SK-N-SH (cell line): ENCODE measurements around the gene CENPN. TPM values are rescaled to one million over a fixed set of nuclear protein-coding genes. Genes with fewer than 3 reads are reported as not detected.

Experiments
- CTCF ChIA-PET: fragments of 300-600, 350-600 bp; formaldehyde crosslinking; extraction: SDS; loops from one replicate; lab custom pipeline; 2021; lab: Yijun Ruan, JAX
- POLR2A ChIA-PET: fragments of 350-600 bp; sonication (Branson Sonifier 250); formaldehyde crosslinking; extraction: SDS; loops from one replicate; lab custom pipeline; 2020; ENCODE audit warnings: antibody characterized with exemption, inconsistent platforms; lab: Yijun Ruan, JAX
- DNase-seq: peaks from one replicate; pipeline ENCODE4 v3.0.0; 2012
- H2AFZ ChIP-seq: fragments of 200-600 bp; sonication (generic); 2 replicates; pipeline ENCODE4 v1.8.1; 2016; ENCODE audit warnings: antibody characterized with exemption, mild to moderate bottlenecking, low read depth
- H3F3A ChIP-seq: fragments of 200-600 bp; sonication (generic); replicated peaks from 2 replicates; pipeline ENCODE3; 2016; ENCODE audit warnings: antibody characterized with exemption, mild to moderate bottlenecking; ENCODE audit not compliant: insufficient read depth
- H3K27ac ChIP-seq, 2 experiments: fragments of 200-500 bp in 1 of 2; fragments of 200-600 bp in 1 of 2; sonication (Bioruptor generic) in 1 of 2; sonication (generic), shearing (Covaris generic) in 1 of 2; 2 replicates each; pipeline versions ENCODE4 v1.5.1 to v1.6.1; 2014 to 2016; ENCODE audit warnings: low read depth in 2 of 2, inconsistent platforms in 1 of 2, low read length in 1 of 2, mild to moderate bottlenecking in 1 of 2, mixed read lengths in 1 of 2
- H3K27me3 ChIP-seq: fragments of 200-600 bp; sonication (generic), shearing (Covaris generic); 2 replicates; pipeline ENCODE4 v1.6.1; 2016; ENCODE audit warnings: mixed run types; ENCODE audit not compliant: insufficient read depth
- H3K36me3 ChIP-seq, 2 experiments: fragments of 200-500 bp in 1 of 2; fragments of 200-600 bp in 1 of 2; sonication (Bioruptor generic) in 1 of 2; sonication (generic) in 1 of 2; replicated peaks in 1 of 2; 2 replicates each; pipeline versions ENCODE3 to v1.5.1; 2014 to 2016; ENCODE audit warnings: low read length in 1 of 2, mild to moderate bottlenecking in 1 of 2; ENCODE audit not compliant: insufficient read depth in 2 of 2, control insufficient read depth in 1 of 2
- H3K4me1 ChIP-seq, 2 experiments: fragments of 200-500 bp in 1 of 2; fragments of 200-600 bp in 1 of 2; sonication (Bioruptor generic) in 1 of 2; sonication (generic), shearing (Covaris generic) in 1 of 2; 2 replicates each; pipeline versions ENCODE4 v1.5.1 to v1.6.1; 2014 to 2016; ENCODE audit warnings: low read depth in 1 of 2, low read length in 1 of 2, mixed run types in 1 of 2; ENCODE audit not compliant: insufficient read depth in 2 of 2, control insufficient read depth in 1 of 2
- H3K4me2 ChIP-seq: fragments of 200-600 bp; sonication (generic), shearing (Covaris generic); 2 replicates; pipeline ENCODE4 v1.6.1; 2017; ENCODE audit warnings: mixed run types
- H3K4me3 ChIP-seq, 2 experiments: fragments of 200-500 bp in 1 of 2; fragments of 200-600 bp in 1 of 2; sonication (Bioruptor generic) in 1 of 2; sonication (generic), shearing (Covaris generic) in 1 of 2; 2 replicates each; pipeline versions ENCODE4 v1.5.1 to v1.8.1; 2014 to 2016; ENCODE audit warnings: low read depth in 2 of 2, inconsistent platforms in 1 of 2, low read length in 1 of 2, mild to moderate bottlenecking in 1 of 2, mixed read lengths in 1 of 2, moderate library complexity in 1 of 2
- H3K79me2 ChIP-seq: fragments of 200-600 bp; sonication (generic); 2 replicates; pipeline ENCODE4 v1.8.1; 2017; ENCODE audit warnings: mild to moderate bottlenecking; ENCODE audit not compliant: insufficient read depth
- H3K9ac ChIP-seq: fragments of 200-600 bp; sonication (generic); 2 replicates; pipeline ENCODE4 v1.6.1; 2017; ENCODE audit warnings: mixed run types
- H3K9me2 ChIP-seq: fragments of 200-600 bp; sonication (generic); 2 replicates; pipeline ENCODE4 v1.6.1; 2017; ENCODE audit warnings: mixed run types
- H3K9me3 ChIP-seq: fragments of 200-600 bp; sonication (generic); 2 replicates; pipeline ENCODE4 v1.6.1; 2017; ENCODE audit warnings: mixed run types, mild to moderate bottlenecking, moderate library complexity
- H4K20me1 ChIP-seq: fragments of 200-600 bp; sonication (generic); 2 replicates; pipeline ENCODE4 v1.6.1; 2017; ENCODE audit warnings: mild to moderate bottlenecking, mixed run types; ENCODE audit not compliant: insufficient read depth
- CHD2 ChIP-seq: fragments of 150-350 bp; IDR thresholded peaks from 2 replicates; pipeline ENCODE4 v1.6.1; 2018; ENCODE audit warnings: low read length; ENCODE audit not compliant: partially characterized antibody
- EP300 ChIP-seq, 2 experiments: IDR thresholded peaks; 2 replicates each; pipeline versions ENCODE4 v1.4.0 to v1.6.1; 2012; ENCODE audit warnings: borderline replicate concordance in 1 of 2, low read depth in 1 of 2, low read length in 1 of 2
- GABPA ChIP-seq: IDR thresholded peaks from 2 replicates; pipeline ENCODE4 v1.4.0; 2012; ENCODE audit warnings: low read depth, mild to moderate bottlenecking
- GATA2 ChIP-seq: sonication (generic); formaldehyde crosslinking; IDR thresholded peaks from 2 replicates; pipeline ENCODE4 v1.5.0; 2020; ENCODE audit warnings: mild to moderate bottlenecking, missing genetic modification reagents
- JUND ChIP-seq: IDR thresholded peaks from 2 replicates; pipeline ENCODE4 v1.4.0; 2012
- MEF2A ChIP-seq: IDR thresholded peaks from 2 replicates; pipeline ENCODE4 v1.4.0; 2012; ENCODE audit warnings: low read depth, borderline replicate concordance
- NRF1 ChIP-seq: IDR thresholded peaks from 2 replicates; pipeline ENCODE4 v1.6.1; 2012; ENCODE audit warnings: low read depth, mild to moderate bottlenecking, low read length
- RCOR1 ChIP-seq: fragments of 150-350 bp; IDR thresholded peaks from 2 replicates; pipeline ENCODE4 v1.6.1; 2017; ENCODE audit warnings: antibody characterized with exemption, low read length
- RXRA ChIP-seq: IDR thresholded peaks from 2 replicates; pipeline ENCODE4 v1.4.0; 2012; ENCODE audit warnings: low read depth, mild to moderate bottlenecking, borderline replicate concordance
- SIN3A ChIP-seq: IDR thresholded peaks from 2 replicates; pipeline ENCODE4 v1.6.1; 2012; ENCODE audit warnings: low read depth, mild to moderate bottlenecking, low read length, moderate library complexity, borderline replicate concordance
- SMC3 ChIP-seq: IDR thresholded peaks from 2 replicates; pipeline ENCODE4 v1.6.1; 2012; ENCODE audit warnings: low read depth, low read length, improper control_type of control experiment
- TCF12 ChIP-seq: IDR thresholded peaks from 2 replicates; pipeline ENCODE4 v1.4.0; 2012
- USF2 ChIP-seq: fragments of 150-350 bp; IDR thresholded peaks from 2 replicates; pipeline ENCODE4 v1.6.1; 2017; ENCODE audit warnings: antibody characterized with exemption, low read length, low read depth, borderline replicate concordance
- WGBS: methylation state at CpG from one replicate; pipeline ENCODE4 v1.1.6; 2017; ENCODE audit warnings: low lambda C conversion rate; 5-methylcytosine and 5-hydroxymethylcytosine counted together
- polyA plus RNA-seq, 3 experiments: library from polyadenylated mRNA; depleted of rRNA; stranded (reverse); fragments of >200 nt; gene quantifications; 2 replicates each; pipeline ENCODE4 v1.2.3, GENCODE V29; 2012
- TF ChIP-seq, protein P1 (sequence below): IDR thresholded peaks from 2 replicates; pipeline ENCODE4 v1.6.1; 2012; ENCODE audit warnings: mild to moderate bottlenecking, low read depth, low read length, moderate library complexity
- TF ChIP-seq, protein P2 (sequence below): IDR thresholded peaks from 2 replicates; pipeline ENCODE4 v1.4.0; 2012; ENCODE audit warnings: low read depth

The CENPN gene
- polyA plus RNA-seq, 1 of the 3 experiments (the other 2 are of a cell fraction), result 35.3 TPM

- TF ChIP-seq MEF2A (no peak), USF2 (no peak), RCOR1 (no peak), RXRA (no peak), TCF12 (no peak), JUND (no peak)
- TF ChIP-seq, protein P1, sequence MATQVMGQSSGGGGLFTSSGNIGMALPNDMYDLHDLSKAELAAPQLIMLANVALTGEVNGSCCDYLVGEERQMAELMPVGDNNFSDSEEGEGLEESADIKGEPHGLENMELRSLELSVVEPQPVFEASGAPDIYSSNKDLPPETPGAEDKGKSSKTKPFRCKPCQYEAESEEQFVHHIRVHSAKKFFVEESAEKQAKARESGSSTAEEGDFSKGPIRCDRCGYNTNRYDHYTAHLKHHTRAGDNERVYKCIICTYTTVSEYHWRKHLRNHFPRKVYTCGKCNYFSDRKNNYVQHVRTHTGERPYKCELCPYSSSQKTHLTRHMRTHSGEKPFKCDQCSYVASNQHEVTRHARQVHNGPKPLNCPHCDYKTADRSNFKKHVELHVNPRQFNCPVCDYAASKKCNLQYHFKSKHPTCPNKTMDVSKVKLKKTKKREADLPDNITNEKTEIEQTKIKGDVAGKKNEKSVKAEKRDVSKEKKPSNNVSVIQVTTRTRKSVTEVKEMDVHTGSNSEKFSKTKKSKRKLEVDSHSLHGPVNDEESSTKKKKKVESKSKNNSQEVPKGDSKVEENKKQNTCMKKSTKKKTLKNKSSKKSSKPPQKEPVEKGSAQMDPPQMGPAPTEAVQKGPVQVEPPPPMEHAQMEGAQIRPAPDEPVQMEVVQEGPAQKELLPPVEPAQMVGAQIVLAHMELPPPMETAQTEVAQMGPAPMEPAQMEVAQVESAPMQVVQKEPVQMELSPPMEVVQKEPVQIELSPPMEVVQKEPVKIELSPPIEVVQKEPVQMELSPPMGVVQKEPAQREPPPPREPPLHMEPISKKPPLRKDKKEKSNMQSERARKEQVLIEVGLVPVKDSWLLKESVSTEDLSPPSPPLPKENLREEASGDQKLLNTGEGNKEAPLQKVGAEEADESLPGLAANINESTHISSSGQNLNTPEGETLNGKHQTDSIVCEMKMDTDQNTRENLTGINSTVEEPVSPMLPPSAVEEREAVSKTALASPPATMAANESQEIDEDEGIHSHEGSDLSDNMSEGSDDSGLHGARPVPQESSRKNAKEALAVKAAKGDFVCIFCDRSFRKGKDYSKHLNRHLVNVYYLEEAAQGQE, result peak; percentile 16; the same call in 1 of the 2 replicates
- TF ChIP-seq, all 33 proteins: peak for 11
These were observed 70.3 kb downstream of the CENPN start, which contains the start of gene C16orf46 (continued) for GRCh38 chr16:81077076-81077940.

GRCh38 chr16:81080233-81080632, 73.2 kb downstream of the CENPN start:
- CTCF ChIA-PET, result interaction anchor here (1.1 kb wide), 1 partner anchor 50 kb away, joined by 3 read pairs; no protein-coding TSS in a partner anchor
- H3K4me2 ChIP-seq, result no peak overlapping the region
- no peaks in the 10 kb centered on the region for H3K79me2 ChIP-seq
- TF ChIP-seq EP300 (IDR thresholded peaks at IDR 0.05; ENCODE audit: borderline replicate concordance in 1 of 2, low read depth in 1 of 2, low read length in 1 of 2) (no peak), GATA2 (CRISPR knock-in tag) (no peak), CHD2 (no peak), GABPA (no peak), NRF1 (no peak), USF2 (no peak), SMC3 (no peak), RCOR1 (no peak), SIN3A (no peak)
- TF ChIP-seq, protein P2, sequence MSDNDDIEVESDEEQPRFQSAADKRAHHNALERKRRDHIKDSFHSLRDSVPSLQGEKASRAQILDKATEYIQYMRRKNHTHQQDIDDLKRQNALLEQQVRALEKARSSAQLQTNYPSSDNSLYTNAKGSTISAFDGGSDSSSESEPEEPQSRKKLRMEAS, result no peak
- no peaks in the 10 kb centered on the region for H3K9me2 ChIP-seq
- POLR2A ChIA-PET, result no interaction called here
- H3K9me3 ChIP-seq, result no peaks in the 10 kb centered on the region
- H4K20me1 ChIP-seq, result no peaks in the 10 kb centered on the region
- H3K36me3 ChIP-seq, result peaks cover 0 to 5% of the 10 kb centered on the region in 2 experiments
- H3K9ac ChIP-seq, result no peak overlapping the region
- no peaks in the 10 kb centered on the region for H3K27me3 ChIP-seq
- 96% methylated on average over 1 of the region's 1 CpG for WGBS
- H3K27ac ChIP-seq, result no peak overlapping the region
- no peak for DNase-seq
- no peak overlapping the region for H3K4me3 ChIP-seq
- peaks cover 0 to 8% of the 10 kb centered on the region in 2 experiments; a peak in 1 of 4 replicates for H3K4me1 ChIP-seq
- peaks cover 8% of the 10 kb centered on the region for H3F3A ChIP-seq
- no peak overlapping the region for H2AFZ ChIP-seq
